Kidney tubule cell (primary cell): ENCODE data around the gene BTNL2.

Experiments
- DNase-seq: peaks from one replicate; pipeline ENCODE4 v3.0.0-alpha.2; 2018; ENCODE audit warnings: low spot score

BTNL2 gene

GRCh38 chr6:32415521-32416019, 8.6 kb upstream of the BTNL2 start:
- DNase-seq = peak; percentile 62

- peak; percentile 74 for DNase-seq
Observed at GRCh38 chr6:32413427-32414047, 6.6 kb upstream of the BTNL2 start.

- no peak for DNase-seq
Observed at GRCh38 chr6:32411566-32412327, 4.8 kb upstream of the BTNL2 start.

- DNase-seq = no peak
Observed at GRCh38 chr6:32410906-32411305, 3.9 kb upstream of the BTNL2 start.

- no peak for DNase-seq
Observed at GRCh38 chr6:32406197-32406596, 784 bp downstream of the BTNL2 start.

GRCh38 chr6:32405656-32406055, 1.3 kb downstream of the BTNL2 start:
- DNase-seq = no peak

GRCh38 chr6:32402812-32403211, 4.2 kb downstream of the BTNL2 start:
- no peak for DNase-seq

- no peak for DNase-seq
Observed at GRCh38 chr6:32401284-32401963, 5.6 kb downstream of the BTNL2 start.

GRCh38 chr6:32397252-32397920, 9.6 kb downstream of the BTNL2 start:
- DNase-seq = no peak

- no peak for DNase-seq
Observed at GRCh38 chr6:32396028-32396427, 11.0 kb downstream of the BTNL2 start.

- peak; percentile 73 for DNase-seq
Observed at GRCh38 chr6:32393665-32394420, 13.1 kb downstream of the BTNL2 start.

- DNase-seq = no peak
Observed at GRCh38 chr6:32391505-32391904, 15.5 kb downstream of the BTNL2 start.

GRCh38 chr6:32387589-32388340, 19.2 kb downstream of the BTNL2 start:
- DNase-seq = peak; percentile 20

GRCh38 chr6:32386040-32386439, 20.9 kb downstream of the BTNL2 start:
- DNase-seq = no peak

- peak; percentile 78 for DNase-seq
Observed at GRCh38 chr6:32382757-32383420, 24.1 kb downstream of the BTNL2 start.

- no peak for DNase-seq
Observed at GRCh38 chr6:32379545-32379944, 27.4 kb downstream of the BTNL2 start.

- no peak for DNase-seq
Observed at GRCh38 chr6:32375739-32376529, 31.0 kb downstream of the BTNL2 start.

- no peak for DNase-seq
Observed at GRCh38 chr6:32371803-32372202, 35.2 kb downstream of the BTNL2 start, which contains the start of gene TSBP1. Gene TSBP1 (minus strand): TSS chr6:32371903. CDS start chr6:32371706, 197 bp downstream.

- DNase-seq = peak; percentile 25
Observed at GRCh38 chr6:32371229-32371628, 35.8 kb downstream of the BTNL2 start.
